Measurements from ENCODE around the gene LPCAT3. TPM values are rescaled to one million over a fixed set of nuclear protein-coding genes. Genes with fewer than 3 reads are reported as not detected.

LPCAT3 gene
- total RNA-seq, 1 donor from 2014 or later: 21.3 TPM

DNA sequence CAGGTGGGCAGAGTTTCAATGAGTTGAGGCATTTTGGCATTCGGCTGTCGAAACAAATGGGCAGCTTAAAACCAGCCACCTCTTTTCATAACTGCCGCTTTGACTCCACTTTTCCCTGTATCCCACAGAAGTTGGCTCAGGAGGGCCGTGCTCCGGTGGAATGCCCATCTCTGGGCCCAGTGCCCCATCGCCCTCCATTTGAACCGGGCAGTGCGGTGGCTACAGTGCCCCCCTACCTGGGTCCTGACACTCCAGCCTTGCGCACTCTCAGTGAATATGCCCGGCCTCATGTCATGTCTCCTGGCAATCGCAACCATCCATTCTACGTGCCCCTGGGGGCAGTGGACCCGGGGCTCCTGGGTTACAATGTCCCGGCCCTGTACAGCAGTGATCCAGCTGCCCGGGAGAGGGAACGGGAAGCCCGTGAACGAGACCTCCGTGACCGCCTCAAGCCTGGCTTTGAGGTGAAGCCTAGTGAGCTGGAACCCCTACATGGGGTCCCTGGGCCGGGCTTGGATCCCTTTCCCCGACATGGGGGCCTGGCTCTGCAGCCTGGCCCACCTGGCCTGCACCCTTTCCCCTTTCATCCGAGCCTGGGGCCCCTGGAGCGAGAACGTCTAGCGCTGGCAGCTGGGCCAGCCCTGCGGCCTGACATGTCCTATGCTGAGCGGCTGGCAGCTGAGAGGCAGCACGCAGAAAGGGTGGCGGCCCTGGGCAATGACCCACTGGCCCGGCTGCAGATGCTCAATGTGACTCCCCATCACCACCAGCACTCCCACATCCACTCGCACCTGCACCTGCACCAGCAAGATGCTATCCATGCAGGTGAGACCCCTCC lies 79.7 kb downstream of the LPCAT3 start:
- TF ChIP-seq, protein P1, sequence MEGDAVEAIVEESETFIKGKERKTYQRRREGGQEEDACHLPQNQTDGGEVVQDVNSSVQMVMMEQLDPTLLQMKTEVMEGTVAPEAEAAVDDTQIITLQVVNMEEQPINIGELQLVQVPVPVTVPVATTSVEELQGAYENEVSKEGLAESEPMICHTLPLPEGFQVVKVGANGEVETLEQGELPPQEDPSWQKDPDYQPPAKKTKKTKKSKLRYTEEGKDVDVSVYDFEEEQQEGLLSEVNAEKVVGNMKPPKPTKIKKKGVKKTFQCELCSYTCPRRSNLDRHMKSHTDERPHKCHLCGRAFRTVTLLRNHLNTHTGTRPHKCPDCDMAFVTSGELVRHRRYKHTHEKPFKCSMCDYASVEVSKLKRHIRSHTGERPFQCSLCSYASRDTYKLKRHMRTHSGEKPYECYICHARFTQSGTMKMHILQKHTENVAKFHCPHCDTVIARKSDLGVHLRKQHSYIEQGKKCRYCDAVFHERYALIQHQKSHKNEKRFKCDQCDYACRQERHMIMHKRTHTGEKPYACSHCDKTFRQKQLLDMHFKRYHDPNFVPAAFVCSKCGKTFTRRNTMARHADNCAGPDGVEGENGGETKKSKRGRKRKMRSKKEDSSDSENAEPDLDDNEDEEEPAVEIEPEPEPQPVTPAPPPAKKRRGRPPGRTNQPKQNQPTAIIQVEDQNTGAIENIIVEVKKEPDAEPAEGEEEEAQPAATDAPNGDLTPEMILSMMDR (IDR thresholded peaks at IDR 0.05): no peak
- ChIA-PET POLR2A (interaction anchor here (0.6 to 24.6 kb wide), 29 partner anchors 8 to 1032 kb away, joined by 3 to 1516 read pairs (median 6); partner anchors contain the start of genes ATN1, C1RL, CDCA3 and COPS7A), CTCF (interaction anchor here (1.0 to 14.9 kb wide), 15 partner anchors 10 to 87 kb away, joined by 3 to 571 read pairs (median 9); partner anchors contain the start of genes CDCA3, SPSB2, TPI1 and USP5)
- H3K4me3 Mint-ChIP-seq: no peak overlapping the region
- no peak for DNase-seq
- H3K27ac Mint-ChIP-seq: peak overlapping the region; percentile 91
- ATAC-seq (ENCODE audit: low read depth): no peak
- H3K9me3 Mint-ChIP-seq: no peaks in the 10 kb centered on the region
- peaks cover 42% of the 10 kb centered on the region for H3K4me1 Mint-ChIP-seq
- intact Hi-C loops (cut with micrococcal nuclease): loop anchor here (1.0 kb wide), 3 partner anchors 14 to 69 kb away; no protein-coding TSS in a partner anchor
- no peaks in the 10 kb centered on the region for H3K27me3 Mint-ChIP-seq
- H3K36me3 Mint-ChIP-seq (ENCODE audit: low read depth): peaks cover 50% of the 10 kb centered on the region

DNA sequence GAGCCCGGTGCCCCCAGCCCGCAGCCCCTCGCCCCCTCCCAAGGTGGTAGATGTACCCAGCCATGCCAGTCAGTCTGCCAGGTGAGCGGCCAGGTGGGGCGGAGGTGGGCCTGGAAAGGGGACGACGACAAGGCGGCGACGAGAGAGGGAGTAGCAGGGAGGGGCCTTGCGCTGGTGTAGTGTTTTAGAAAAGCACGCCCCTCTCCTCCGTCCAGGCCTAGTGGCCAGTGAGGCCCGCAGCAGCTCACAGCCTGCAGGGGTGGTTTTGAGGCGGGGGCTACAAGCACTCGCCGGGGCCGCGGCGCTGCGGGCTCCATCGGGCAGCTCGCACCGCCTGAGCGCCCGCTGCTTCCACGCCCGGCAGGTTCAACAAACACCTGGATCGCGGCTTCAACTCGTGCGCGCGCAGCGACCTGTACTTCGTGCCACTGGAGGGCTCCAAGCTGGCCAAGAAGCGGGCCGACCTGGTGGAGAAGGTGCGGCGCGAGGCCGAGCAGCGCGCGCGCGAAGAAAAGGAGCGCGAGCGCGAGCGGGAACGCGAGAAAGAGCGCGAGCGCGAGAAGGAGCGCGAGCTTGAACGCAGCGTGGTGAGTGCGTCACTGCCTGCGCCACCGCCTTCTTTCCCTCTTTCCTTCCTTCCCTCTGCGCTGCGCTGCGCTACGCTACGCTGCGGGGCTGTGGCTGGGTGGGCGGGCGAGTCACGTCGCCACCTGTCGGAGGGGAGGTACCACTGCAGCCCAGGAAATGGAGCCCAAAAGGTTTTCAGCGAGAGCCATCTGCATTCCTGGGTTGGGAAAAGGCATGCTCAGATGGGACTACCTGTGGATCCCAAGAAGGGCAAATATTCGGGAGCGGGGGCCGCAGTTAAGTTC lies 80.6 kb downstream of the LPCAT3 start:
- peak overlapping the region; percentile 91 for H3K27ac Mint-ChIP-seq
- no peaks in the 10 kb centered on the region for H3K9me3 Mint-ChIP-seq
- TF ChIP-seq, protein P1 (IDR thresholded peaks at IDR 0.05): no peak
- peak; percentile 92 for ATAC-seq (ENCODE audit: low read depth)
- ChIA-PET POLR2A (interaction anchor here (0.5 to 24.6 kb wide), 32 partner anchors 9 to 1033 kb away, joined by 3 to 1516 read pairs (median 6); partner anchors contain the start of genes ATN1, C1RL, CDCA3 and COPS7A), CTCF (interaction anchor here (0.5 to 4.4 kb wide), 15 partner anchors 9 to 86 kb away, joined by 3 to 26 read pairs (median 9); partner anchors contain the start of genes CDCA3, SPSB2, TPI1 and USP5)
- peaks cover 53% of the 10 kb centered on the region for H3K36me3 Mint-ChIP-seq (ENCODE audit: low read depth)
- intact Hi-C loops (cut with micrococcal nuclease): loop anchor here (1.0 kb wide), 5 partner anchors 8 to 68 kb away; partner anchors contain the start of gene LRRC23
- H3K27me3 Mint-ChIP-seq: no peaks in the 10 kb centered on the region
- peak overlapping the region; percentile 84 for H3K4me3 Mint-ChIP-seq
- DNase-seq: peak; percentile 84
- H3K4me1 Mint-ChIP-seq: peaks cover 35% of the 10 kb centered on the region

DNA sequence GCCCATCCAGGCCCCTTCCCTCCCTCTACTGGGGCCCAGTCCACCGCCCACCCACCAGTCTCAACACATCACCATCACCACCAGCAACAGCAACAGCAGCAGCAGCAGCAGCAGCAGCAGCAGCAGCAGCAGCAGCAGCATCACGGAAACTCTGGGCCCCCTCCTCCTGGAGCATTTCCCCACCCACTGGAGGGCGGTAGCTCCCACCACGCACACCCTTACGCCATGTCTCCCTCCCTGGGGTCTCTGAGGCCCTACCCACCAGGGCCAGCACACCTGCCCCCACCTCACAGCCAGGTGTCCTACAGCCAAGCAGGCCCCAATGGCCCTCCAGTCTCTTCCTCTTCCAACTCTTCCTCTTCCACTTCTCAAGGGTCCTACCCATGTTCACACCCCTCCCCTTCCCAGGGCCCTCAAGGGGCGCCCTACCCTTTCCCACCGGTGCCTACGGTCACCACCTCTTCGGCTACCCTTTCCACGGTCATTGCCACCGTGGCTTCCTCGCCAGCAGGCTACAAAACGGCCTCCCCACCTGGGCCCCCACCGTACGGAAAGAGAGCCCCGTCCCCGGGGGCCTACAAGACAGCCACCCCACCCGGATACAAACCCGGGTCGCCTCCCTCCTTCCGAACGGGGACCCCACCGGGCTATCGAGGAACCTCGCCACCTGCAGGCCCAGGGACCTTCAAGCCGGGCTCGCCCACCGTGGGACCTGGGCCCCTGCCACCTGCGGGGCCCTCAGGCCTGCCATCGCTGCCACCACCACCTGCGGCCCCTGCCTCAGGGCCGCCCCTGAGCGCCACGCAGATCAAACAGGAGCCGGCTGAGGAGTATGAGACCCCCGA lies 81.4 kb downstream of the LPCAT3 start:
- intact Hi-C loops (cut with micrococcal nuclease): loop anchor here (1.0 kb wide), 3 partner anchors 8 to 64 kb away; partner anchors contain the start of genes LRRC23 and SPSB2
- peak overlapping the region; percentile 84 for H3K4me3 Mint-ChIP-seq
- DNase-seq (peak; percentile 46), ATAC-seq (ENCODE audit: low read depth) (peak; percentile 22)
- H3K27ac Mint-ChIP-seq: peak overlapping the region; percentile 91
- no peaks in the 10 kb centered on the region for H3K27me3 Mint-ChIP-seq
- TF ChIP-seq, protein P1 (IDR thresholded peaks at IDR 0.05): no peak
- ChIA-PET CTCF (interaction anchor here (1.0 to 4.4 kb wide), 9 partner anchors 8 to 85 kb away, joined by 6 to 26 read pairs (median 10); partner anchors contain the start of genes CDCA3, SPSB2 and USP5), POLR2A (interaction anchor here (0.7 to 24.6 kb wide), 21 partner anchors 8 to 248 kb away, joined by 3 to 1516 read pairs (median 10); partner anchors contain the start of genes ATN1, C1RL, CDCA3 and COPS7A)
- H3K4me1 Mint-ChIP-seq: peaks cover 30% of the 10 kb centered on the region
- no peaks in the 10 kb centered on the region for H3K9me3 Mint-ChIP-seq
- H3K36me3 Mint-ChIP-seq (ENCODE audit: low read depth): peaks cover 51% of the 10 kb centered on the region

DNA sequence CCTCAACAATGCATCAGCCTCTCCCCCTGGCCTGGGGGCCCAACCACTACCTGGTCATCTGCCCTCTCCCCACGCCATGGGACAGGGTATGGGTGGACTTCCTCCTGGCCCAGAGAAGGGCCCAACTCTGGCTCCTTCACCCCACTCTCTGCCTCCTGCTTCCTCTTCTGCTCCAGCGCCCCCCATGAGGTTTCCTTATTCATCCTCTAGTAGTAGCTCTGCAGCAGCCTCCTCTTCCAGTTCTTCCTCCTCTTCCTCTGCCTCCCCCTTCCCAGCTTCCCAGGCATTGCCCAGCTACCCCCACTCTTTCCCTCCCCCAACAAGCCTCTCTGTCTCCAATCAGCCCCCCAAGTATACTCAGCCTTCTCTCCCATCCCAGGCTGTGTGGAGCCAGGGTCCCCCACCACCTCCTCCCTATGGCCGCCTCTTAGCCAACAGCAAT lies 82.1 kb downstream of the LPCAT3 start:
- peak overlapping the region; percentile 91 for H3K27ac Mint-ChIP-seq
- TF ChIP-seq, protein P1 (IDR thresholded peaks at IDR 0.05): no peak
- DNase-seq (no peak), ATAC-seq (ENCODE audit: low read depth) (no peak)
- H3K36me3 Mint-ChIP-seq (ENCODE audit: low read depth): peaks cover 48% of the 10 kb centered on the region
- ChIA-PET POLR2A (interaction anchor here (0.7 to 24.6 kb wide), 8 partner anchors 8 to 64 kb away, joined by 3 to 1516 read pairs (median 12); partner anchors contain the start of genes ATN1, C12orf57, PTPN6 and RNU7-1), CTCF (interaction anchor here (1.0 kb wide), 1 partner anchor 13 kb away, joined by 6 read pairs; no protein-coding TSS in a partner anchor)
- no peaks in the 10 kb centered on the region for H3K27me3 Mint-ChIP-seq
- intact Hi-C loops (cut with micrococcal nuclease): loop anchor here (1.0 kb wide), 1 partner anchor 63 kb away; the partner anchor contains the start of gene SPSB2
- no peaks in the 10 kb centered on the region for H3K9me3 Mint-ChIP-seq
- H3K4me3 Mint-ChIP-seq: peak overlapping the region; percentile 84
- H3K4me1 Mint-ChIP-seq: peaks cover 30% of the 10 kb centered on the region
